RWPE1 (cell line): Measurements from ENCODE around the gene ZNF385B.

ENCODE experiments used
- CTCF ChIA-PET: fragments of 350-600 bp; sonication (Branson Sonifier 250); formaldehyde crosslinking; extraction: SDS; loops from one replicate; lab custom pipeline; 2021; lab: Yijun Ruan, JAX
- POLR2A ChIA-PET: fragments of 400-600 bp; formaldehyde crosslinking; extraction: SDS; loops from one replicate; lab custom pipeline; 2020; ENCODE audit warnings: antibody characterized with exemption; ENCODE audit not compliant: low non-redundant PET; lab: Yijun Ruan, JAX
- DNase-seq: peaks from one replicate; pipeline ENCODE4 v3.0.0; 2012; ENCODE audit warnings: low spot score
- H3K27ac ChIP-seq: fragments of 450-650 bp; 2 replicates; pipeline ENCODE4 v1.5.1; 2017
- TF ChIP-seq, protein P1 (sequence below): fragments of 450-650 bp; conservative IDR thresholded peaks from 2 replicates; pipeline ENCODE4 v1.5.1; 2017; ENCODE audit warnings: low read depth, mild to moderate bottlenecking

ZNF385B gene

DNA sequence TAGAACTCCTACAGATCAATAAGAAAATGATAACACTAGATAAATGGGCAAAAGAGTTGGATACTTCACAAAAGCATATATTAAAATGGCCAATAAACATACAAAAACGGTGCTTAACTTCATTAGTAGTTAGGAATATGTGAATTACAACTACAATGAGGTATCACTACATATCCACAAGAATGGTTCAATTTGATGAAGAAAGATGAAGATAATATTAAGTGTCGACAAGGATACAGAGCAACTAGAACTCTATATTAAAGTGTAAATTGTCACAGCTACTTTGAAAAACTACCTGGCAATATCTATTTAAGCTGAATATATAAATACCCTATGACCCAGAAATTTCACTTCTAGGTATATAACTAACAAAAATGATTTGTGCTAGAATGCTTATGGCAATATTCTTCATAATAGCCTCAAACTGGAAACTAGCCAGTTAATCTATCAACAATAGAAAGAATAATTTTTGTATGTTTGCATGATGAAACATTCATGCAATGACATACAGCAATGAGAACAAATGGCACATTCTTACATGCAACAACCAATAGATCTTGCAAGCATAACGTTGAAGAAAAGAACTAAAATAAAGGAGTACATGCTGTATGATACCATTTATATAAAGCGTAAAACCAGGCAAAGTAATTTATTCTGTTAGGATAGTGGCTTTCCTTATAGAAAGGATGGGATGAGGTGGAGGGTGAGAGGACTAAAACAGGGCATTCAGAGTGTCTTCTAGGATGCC, 306.6 kb downstream of the ZNF385B start:
- no peak for DNase-seq
- CTCF ChIA-PET: no interaction called here
- H3K27ac ChIP-seq: no peak overlapping the region
- TF ChIP-seq, protein P1, sequence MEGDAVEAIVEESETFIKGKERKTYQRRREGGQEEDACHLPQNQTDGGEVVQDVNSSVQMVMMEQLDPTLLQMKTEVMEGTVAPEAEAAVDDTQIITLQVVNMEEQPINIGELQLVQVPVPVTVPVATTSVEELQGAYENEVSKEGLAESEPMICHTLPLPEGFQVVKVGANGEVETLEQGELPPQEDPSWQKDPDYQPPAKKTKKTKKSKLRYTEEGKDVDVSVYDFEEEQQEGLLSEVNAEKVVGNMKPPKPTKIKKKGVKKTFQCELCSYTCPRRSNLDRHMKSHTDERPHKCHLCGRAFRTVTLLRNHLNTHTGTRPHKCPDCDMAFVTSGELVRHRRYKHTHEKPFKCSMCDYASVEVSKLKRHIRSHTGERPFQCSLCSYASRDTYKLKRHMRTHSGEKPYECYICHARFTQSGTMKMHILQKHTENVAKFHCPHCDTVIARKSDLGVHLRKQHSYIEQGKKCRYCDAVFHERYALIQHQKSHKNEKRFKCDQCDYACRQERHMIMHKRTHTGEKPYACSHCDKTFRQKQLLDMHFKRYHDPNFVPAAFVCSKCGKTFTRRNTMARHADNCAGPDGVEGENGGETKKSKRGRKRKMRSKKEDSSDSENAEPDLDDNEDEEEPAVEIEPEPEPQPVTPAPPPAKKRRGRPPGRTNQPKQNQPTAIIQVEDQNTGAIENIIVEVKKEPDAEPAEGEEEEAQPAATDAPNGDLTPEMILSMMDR: no peak
- POLR2A ChIA-PET: no interaction called here

DNA sequence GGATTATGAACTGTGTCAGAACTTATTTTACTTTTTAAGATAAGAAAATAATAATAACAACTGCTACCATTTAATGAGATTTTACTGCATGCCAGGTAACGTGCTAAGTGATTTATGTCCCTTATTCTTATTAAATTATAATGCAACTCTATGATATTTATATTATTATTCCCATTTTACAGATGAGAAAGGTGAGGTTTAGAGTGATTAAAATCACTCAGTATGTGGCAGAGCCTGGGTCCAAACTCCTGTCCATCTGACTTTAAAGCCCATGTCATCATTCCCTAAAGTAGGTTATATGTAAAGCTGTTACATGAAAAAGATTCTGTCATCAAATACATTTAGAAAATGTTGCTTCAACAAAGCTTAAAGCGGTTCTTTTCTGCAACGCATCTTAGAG, 308.0 kb downstream of the ZNF385B start:
- CTCF ChIA-PET: no interaction called here
- TF ChIP-seq, protein P1: no peak
- no peak for DNase-seq
- POLR2A ChIA-PET: no interaction called here
- no peak overlapping the region for H3K27ac ChIP-seq

- CTCF ChIA-PET: interaction anchor here (0.6 kb wide), 1 partner anchor 340 kb away, joined by 3 read pairs; no protein-coding TSS in a partner anchor
Measured at GRCh38 chr2:179551539-179552045, 309.8 kb downstream of the ZNF385B start.

GRCh38 chr2:179550849-179551248, 310.6 kb downstream of the ZNF385B start:
- TF ChIP-seq, protein P1: no peak
- POLR2A ChIA-PET: no interaction called here
- DNase-seq: no peak
- H3K27ac ChIP-seq: no peak overlapping the region
- CTCF ChIA-PET: interaction anchor here (0.6 kb wide), 1 partner anchor 390 kb away, joined by 3 read pairs; no protein-coding TSS in a partner anchor

More at GRCh38 chr2:179551539-179552045, 309.8 kb downstream of the ZNF385B start:
- TF ChIP-seq, protein P1: no peak
- POLR2A ChIA-PET: no interaction called here
- no peak overlapping the region for H3K27ac ChIP-seq
- DNase-seq: no peak

- ChIA-PET CTCF (no interaction called here), POLR2A (no interaction called here)
- H3K27ac ChIP-seq: no peak overlapping the region
- no peak for DNase-seq
- TF ChIP-seq, protein P1: no peak
Measured at GRCh38 chr2:179550214-179550613, 311.2 kb downstream of the ZNF385B start.

DNA sequence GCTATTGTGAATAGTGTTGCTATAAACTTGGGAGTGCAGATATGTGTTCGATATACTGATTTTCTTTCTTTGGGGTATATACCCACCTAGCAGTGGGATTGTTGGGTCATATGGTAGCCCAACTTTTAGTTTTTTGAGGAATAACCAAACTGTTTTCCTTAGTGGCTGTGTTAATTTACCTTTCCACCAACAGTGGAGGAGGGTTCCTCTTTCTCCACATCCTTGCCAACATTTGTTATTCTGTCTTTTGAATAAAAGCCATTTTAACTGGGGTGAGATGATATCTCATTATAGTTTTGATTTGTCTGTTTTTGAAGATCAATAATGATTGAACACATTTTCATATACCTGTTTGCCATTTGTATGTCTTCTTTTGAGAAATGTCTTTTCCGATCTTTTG, 314.8 kb downstream of the ZNF385B start:
- CTCF ChIA-PET: no interaction called here
- TF ChIP-seq, protein P1: no peak
- H3K27ac ChIP-seq: no peak overlapping the region
- POLR2A ChIA-PET: no interaction called here
- no peak for DNase-seq
